ENCODE data around the gene USH2A.

Gene USH2A

DNA sequence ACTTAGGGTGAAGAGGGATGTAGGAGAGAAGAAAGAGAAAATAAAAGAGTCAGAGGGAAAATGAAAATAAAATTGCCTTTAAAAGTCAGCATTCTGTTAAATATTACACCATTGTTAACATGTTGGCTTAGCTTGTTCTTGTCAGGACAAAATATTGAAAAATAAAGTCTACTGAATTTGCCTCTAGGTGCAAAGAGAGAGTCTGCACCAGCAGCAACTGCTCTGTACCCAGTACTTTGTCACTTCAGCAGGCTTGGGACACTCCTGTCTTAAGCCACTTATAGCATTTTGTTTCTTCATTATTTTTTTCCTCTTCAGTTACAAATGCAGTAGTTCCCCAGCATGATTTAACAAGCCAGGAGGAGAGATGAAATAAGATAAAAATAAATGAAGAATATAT lies 11.0 kb upstream of the USH2A start:
- Mint-ChIP-seq H3K4me3 (no peak overlapping the region), H3K4me1 (ENCODE audit: low read depth) (no peaks in the 10 kb centered on the region), H3K36me3 (ENCODE audit: low read depth) (no peaks in the 10 kb centered on the region), H3K27ac (no peak overlapping the region), H3K27me3 (ENCODE audit: low read depth) (no peaks in the 10 kb centered on the region), H3K9me3 (peaks cover 3% of the 10 kb centered on the region)

DNA sequence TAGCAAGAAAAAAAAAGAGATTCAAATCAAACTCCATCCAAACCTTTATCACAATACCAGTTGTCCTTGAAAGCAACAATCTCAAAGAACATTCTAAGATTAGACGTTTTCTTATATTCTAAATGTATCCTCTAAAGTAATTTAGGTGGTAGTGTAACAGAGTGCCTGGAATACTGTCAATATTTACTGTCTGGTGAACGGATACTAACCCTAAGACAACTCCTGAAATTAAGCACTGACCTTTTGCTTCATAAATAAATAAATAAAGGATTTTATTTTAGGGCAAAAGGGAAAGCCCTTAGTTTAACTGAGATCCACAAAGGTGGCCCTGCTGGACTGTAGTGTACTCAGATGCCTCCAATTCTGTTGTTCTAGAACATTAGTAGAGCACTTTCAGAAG lies 9.9 kb upstream of the USH2A start:
- Mint-ChIP-seq H3K4me3 (no peak overlapping the region), H3K27ac (no peak overlapping the region), H3K36me3 (ENCODE audit: low read depth) (no peaks in the 10 kb centered on the region), H3K4me1 (ENCODE audit: low read depth) (no peaks in the 10 kb centered on the region), H3K27me3 (ENCODE audit: low read depth) (no peaks in the 10 kb centered on the region), H3K9me3 (peaks cover 3% of the 10 kb centered on the region)

DNA sequence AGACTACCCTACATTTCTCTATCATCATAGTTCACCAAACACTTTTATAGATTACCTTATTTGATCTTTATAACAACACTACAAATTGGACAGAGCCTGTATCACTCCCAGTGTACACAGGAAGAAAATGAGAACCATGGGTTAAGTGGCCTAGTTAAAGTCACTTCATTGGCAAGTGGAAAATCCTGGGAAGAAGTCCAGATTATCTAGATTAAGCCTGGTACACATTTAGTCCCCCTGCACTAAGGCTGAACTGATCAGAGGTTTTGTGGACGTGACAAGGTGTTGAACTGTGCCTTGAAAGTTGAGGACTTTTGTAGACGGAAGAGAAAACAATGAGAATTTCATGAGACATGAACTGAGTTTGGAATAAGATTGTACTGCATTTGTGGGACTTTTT lies 7.5 kb upstream of the USH2A start:
- H3K4me3 Mint-ChIP-seq: no peak overlapping the region
- H3K36me3 Mint-ChIP-seq (ENCODE audit: low read depth): no peaks in the 10 kb centered on the region
- H3K27ac Mint-ChIP-seq: no peak overlapping the region
- no peaks in the 10 kb centered on the region for H3K27me3 Mint-ChIP-seq (ENCODE audit: low read depth)
- H3K4me1 Mint-ChIP-seq (ENCODE audit: low read depth): no peaks in the 10 kb centered on the region
- peaks cover 3% of the 10 kb centered on the region for H3K9me3 Mint-ChIP-seq

DNA sequence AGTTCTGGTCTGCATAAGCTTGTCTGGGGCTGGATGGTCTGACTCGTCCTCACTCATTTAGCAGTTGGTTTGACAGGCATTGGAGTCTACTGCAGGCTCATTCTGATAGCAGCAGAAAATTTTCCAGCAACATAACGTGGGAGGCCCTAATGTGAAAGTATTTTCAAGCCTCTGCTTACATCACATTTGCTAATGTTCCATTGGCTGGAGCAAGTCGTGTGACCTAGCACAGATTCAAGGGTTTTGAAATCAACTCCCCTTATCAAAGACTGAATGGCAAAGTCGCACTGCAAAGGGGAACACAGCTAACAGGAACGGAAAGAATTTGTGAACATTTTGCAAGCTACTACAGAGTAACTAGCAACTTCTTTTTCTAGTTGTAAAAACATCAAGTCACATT lies 2.3 kb upstream of the USH2A start:
- H3K4me1 Mint-ChIP-seq (ENCODE audit: low read depth): no peaks in the 10 kb centered on the region
- H3K4me3 Mint-ChIP-seq: no peak overlapping the region
- H3K27me3 Mint-ChIP-seq (ENCODE audit: low read depth): no peaks in the 10 kb centered on the region
- no peak overlapping the region for H3K27ac Mint-ChIP-seq
- no peaks in the 10 kb centered on the region for H3K36me3 Mint-ChIP-seq (ENCODE audit: low read depth)
- H3K9me3 Mint-ChIP-seq: peaks cover 7% of the 10 kb centered on the region

DNA sequence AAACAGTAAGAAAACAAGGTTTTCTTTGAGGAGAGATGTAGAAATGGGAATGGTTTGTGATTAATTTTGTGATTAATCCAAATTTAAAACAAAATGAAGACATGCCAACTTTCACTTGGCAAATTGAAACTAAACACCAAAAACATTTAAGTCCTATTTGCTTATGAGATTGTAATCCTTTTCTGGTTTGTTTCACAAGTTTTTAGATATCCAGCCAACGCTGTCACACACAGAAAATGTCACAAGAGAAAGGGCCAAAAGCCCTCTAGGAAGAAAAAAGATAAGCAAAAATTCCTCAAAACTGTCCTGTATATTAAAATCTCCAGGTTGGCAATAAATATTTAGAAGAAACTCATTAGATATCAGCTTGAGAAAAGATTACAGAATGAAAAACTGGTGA lies 2.5 kb downstream of the USH2A start:
- no peak overlapping the region for H3K4me3 Mint-ChIP-seq
- H3K36me3 Mint-ChIP-seq (ENCODE audit: low read depth): no peaks in the 10 kb centered on the region
- H3K27ac Mint-ChIP-seq: no peak overlapping the region
- H3K9me3 Mint-ChIP-seq: peaks cover 4% of the 10 kb centered on the region
- no peaks in the 10 kb centered on the region for H3K27me3 Mint-ChIP-seq (ENCODE audit: low read depth)
- no peaks in the 10 kb centered on the region for H3K4me1 Mint-ChIP-seq (ENCODE audit: low read depth)

DNA sequence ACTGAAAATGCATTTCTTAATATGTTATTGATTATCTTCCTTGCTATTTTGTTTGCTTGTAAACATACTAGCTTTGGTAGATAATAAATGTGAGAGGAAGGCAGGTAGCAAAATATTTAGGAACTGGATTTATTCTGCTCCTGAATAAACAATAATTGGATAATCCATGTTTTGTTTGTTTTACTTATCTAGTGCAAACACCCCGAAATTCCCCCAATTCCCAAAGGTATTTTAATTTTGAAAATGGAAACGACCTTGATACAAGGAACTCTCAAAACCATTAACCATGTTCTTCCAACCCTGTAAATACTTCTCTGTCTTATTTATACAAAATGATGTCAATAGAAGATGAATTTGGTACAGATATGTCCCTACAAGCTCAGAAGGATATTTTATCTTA lies 3.0 kb downstream of the USH2A start:
- Mint-ChIP-seq H3K27me3 (ENCODE audit: low read depth) (no peaks in the 10 kb centered on the region), H3K27ac (no peak overlapping the region), H3K9me3 (peaks cover under 1% of the 10 kb centered on the region), H3K36me3 (ENCODE audit: low read depth) (no peaks in the 10 kb centered on the region), H3K4me3 (no peak overlapping the region), H3K4me1 (ENCODE audit: low read depth) (no peaks in the 10 kb centered on the region)

DNA sequence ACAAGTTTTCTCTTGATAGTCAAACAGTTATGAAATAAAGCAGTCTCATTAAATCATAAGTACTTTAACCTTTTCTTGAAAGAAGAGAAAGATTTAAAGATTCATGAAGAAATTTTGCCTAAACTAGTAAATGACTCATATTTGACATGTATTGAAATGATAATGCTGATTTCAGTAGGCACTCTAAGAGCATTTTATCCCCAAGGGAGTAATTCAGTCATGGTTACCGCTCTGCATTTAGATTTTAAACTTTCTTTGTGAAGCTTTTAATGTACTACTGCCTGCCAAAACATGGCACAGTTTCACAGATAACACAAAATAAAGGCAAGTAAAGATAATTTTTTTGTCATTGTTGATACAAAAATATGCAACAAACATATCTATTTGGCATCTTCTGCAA lies 6.8 kb downstream of the USH2A start:
- Mint-ChIP-seq H3K27ac (no peak overlapping the region), H3K4me3 (no peak overlapping the region), H3K4me1 (ENCODE audit: low read depth) (no peaks in the 10 kb centered on the region), H3K36me3 (ENCODE audit: low read depth) (no peaks in the 10 kb centered on the region), H3K9me3 (no peaks in the 10 kb centered on the region), H3K27me3 (ENCODE audit: low read depth) (no peaks in the 10 kb centered on the region)

DNA sequence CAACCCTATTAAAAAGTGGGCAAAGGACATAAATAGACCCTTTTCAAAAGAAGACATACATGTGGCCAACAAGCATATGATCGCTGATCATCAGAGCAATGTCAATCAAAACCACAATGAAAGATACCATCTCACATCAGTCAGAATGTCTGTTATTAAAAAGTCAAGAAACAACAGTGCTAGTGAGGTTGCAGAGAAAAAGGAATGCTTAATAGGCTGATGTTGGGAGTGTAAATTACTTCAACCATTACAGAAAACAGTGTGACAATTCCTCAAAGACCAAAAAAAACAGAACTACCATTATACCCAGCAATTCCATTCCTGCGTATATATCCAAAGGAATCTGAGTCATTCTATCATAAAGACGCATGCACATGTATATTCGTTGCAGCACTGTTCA lies 13.2 kb downstream of the USH2A start:
- Mint-ChIP-seq H3K9me3 (no peaks in the 10 kb centered on the region), H3K4me1 (ENCODE audit: low read depth) (no peaks in the 10 kb centered on the region), H3K27ac (no peak overlapping the region), H3K4me3 (no peak overlapping the region), H3K36me3 (ENCODE audit: low read depth) (no peaks in the 10 kb centered on the region), H3K27me3 (ENCODE audit: low read depth) (no peaks in the 10 kb centered on the region)

DNA sequence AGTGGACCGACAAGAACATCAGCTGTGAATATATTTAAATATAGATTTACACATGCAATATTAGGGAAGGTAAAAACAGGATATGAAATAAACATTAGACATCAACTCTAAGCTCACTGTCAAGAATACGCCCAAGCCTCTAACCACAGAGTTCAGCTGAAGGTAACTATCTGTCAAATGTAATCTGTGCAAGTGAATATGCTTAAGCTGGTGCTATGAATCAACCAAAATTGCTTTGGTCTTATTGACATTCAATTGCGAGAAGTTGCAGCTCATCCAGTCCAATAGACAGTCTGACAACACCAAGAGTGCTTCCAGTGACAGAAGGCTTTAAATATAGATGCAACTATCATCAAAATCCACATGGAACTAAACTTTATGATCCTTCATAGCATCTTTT lies 32.3 kb downstream of the USH2A start:
- H3K27me3 Mint-ChIP-seq (ENCODE audit: low read depth): no peaks in the 10 kb centered on the region
- no peaks in the 10 kb centered on the region for H3K9me3 Mint-ChIP-seq
- H3K4me3 Mint-ChIP-seq: no peak overlapping the region
- H3K4me1 Mint-ChIP-seq (ENCODE audit: low read depth): no peaks in the 10 kb centered on the region
- no peak overlapping the region for H3K27ac Mint-ChIP-seq
- no peaks in the 10 kb centered on the region for H3K36me3 Mint-ChIP-seq (ENCODE audit: low read depth)

DNA sequence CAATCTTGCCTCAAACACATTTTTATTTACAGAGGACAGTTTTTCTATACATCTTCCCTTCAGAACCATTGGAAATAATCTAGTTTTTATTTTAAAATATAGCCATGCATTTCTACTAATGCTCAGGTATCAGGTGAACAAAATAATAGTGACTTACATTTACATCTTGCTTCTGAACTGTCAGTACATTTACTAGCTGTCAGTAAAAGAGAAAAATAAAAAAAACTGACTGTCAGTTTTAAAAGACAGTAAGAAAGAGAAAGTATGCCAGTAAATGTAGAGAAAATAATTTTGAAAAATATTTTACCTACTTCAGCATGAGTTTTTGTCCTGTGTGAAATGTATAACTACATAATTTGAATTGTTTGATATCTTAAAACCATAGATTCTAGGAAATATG lies 33.5 kb downstream of the USH2A start:
- Mint-ChIP-seq H3K36me3 (ENCODE audit: low read depth) (no peaks in the 10 kb centered on the region), H3K4me1 (ENCODE audit: low read depth) (no peaks in the 10 kb centered on the region), H3K4me3 (no peak overlapping the region), H3K27ac (no peak overlapping the region), H3K9me3 (no peaks in the 10 kb centered on the region), H3K27me3 (ENCODE audit: low read depth) (no peaks in the 10 kb centered on the region)

DNA sequence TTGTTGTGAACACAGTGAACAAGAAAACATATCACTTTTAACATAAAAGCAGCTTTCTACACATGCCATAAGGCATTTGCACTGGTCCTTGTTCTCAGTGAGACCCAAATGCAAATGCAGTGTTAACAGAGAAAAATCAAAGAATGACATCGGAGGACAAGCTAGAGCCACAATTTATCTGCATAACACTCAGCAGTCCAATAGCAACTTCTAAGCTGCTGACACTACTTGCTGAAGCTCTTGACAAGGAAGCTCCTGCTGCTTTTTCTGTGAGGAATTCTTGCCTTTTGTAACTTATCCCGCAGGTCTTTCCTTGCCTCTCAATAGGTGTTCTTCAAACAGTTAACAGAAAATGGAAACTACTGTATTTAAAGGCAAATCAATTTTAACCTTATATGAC lies 34.7 kb downstream of the USH2A start:
- Mint-ChIP-seq H3K27ac (no peak overlapping the region), H3K9me3 (no peaks in the 10 kb centered on the region), H3K36me3 (ENCODE audit: low read depth) (no peaks in the 10 kb centered on the region), H3K4me1 (ENCODE audit: low read depth) (no peaks in the 10 kb centered on the region), H3K4me3 (no peak overlapping the region), H3K27me3 (ENCODE audit: low read depth) (no peaks in the 10 kb centered on the region)

DNA sequence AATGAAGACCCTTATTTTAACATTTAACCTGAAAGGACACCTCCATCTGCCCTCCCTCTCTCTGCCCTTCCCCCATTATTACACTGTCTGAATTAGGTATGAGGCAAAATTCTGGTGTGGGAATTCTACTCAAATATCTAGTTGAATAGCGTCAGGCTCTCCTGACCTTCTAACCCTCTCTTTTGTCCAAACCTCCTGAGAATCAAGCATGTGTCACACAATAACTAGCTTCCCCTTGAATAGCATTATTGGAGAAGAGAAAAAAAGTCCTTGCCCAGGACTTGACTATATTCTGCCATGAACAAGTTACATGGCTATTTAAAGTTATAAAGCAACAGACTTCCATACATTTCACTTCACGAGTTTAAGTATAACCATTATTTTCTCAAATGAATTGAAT lies 35.5 kb downstream of the USH2A start:
- H3K4me3 Mint-ChIP-seq: no peak overlapping the region
- H3K36me3 Mint-ChIP-seq (ENCODE audit: low read depth): no peaks in the 10 kb centered on the region
- H3K4me1 Mint-ChIP-seq (ENCODE audit: low read depth): no peaks in the 10 kb centered on the region
- H3K27me3 Mint-ChIP-seq (ENCODE audit: low read depth): no peaks in the 10 kb centered on the region
- H3K9me3 Mint-ChIP-seq: no peaks in the 10 kb centered on the region
- no peak overlapping the region for H3K27ac Mint-ChIP-seq

DNA sequence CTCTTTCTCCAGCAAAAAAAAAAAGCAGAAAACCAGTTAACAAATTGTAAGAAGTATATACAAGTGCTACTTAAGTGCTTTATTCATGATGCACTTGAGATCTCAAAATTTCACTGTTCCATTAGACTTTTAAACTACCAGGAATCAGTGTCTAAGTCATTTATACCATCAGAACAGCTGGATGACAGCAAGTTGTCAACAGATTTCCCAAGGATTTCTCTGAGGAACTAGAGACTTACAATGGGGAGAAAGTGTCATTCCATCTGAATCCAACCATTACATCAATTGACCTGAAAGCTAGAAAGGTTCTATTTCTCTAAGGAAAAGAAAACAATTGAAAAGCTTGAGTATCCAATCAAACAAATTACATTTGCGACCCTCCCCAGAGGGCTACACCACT lies 43.8 kb downstream of the USH2A start:
- H3K36me3 Mint-ChIP-seq (ENCODE audit: low read depth): no peaks in the 10 kb centered on the region
- no peaks in the 10 kb centered on the region for H3K27me3 Mint-ChIP-seq (ENCODE audit: low read depth)
- H3K27ac Mint-ChIP-seq: no peak overlapping the region
- peaks cover 7% of the 10 kb centered on the region for H3K9me3 Mint-ChIP-seq
- no peaks in the 10 kb centered on the region for H3K4me1 Mint-ChIP-seq (ENCODE audit: low read depth)
- no peak overlapping the region for H3K4me3 Mint-ChIP-seq

DNA sequence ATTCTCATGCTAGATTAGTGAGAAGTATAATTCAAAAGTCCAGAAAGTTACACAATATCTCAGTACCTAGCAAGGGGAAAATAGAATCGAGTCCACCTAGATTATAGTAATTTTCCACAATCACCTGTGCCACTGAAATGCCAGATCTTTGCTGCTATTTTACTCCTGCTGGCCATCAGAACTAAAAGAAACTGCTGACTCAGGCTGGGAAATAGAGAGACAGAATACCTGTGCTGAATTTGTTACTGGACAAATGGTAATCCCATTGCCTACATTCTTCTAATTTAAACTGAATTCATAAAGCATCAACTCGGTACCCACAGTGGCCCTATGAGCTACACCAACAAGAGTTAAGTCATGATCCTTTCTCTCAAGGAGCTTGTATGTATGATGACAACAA lies 55.0 kb downstream of the USH2A start:
- no peaks in the 10 kb centered on the region for H3K4me1 Mint-ChIP-seq (ENCODE audit: low read depth)
- no peak overlapping the region for H3K4me3 Mint-ChIP-seq
- no peaks in the 10 kb centered on the region for H3K27me3 Mint-ChIP-seq (ENCODE audit: low read depth)
- H3K9me3 Mint-ChIP-seq: peaks cover 4% of the 10 kb centered on the region
- H3K36me3 Mint-ChIP-seq (ENCODE audit: low read depth): no peaks in the 10 kb centered on the region
- no peak overlapping the region for H3K27ac Mint-ChIP-seq

DNA sequence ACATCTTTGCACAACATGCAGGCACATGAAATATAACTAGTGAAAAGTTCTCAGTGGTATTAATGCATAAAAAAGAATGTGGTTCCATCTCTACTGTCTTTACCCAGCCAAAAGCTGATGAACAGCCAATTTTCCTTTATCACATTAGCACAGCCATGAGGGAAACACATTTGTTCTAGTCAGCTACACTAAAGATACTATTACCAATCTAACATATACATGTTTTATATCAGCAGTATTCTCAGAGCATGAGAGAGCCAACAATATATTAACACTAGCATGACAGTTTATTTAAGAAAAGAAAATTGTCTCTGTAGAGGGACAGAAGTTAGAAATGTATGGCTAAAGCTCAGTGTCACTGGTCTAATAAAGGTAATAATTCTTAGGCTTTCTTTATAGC lies 56.3 kb downstream of the USH2A start:
- Mint-ChIP-seq H3K9me3 (peaks cover 4% of the 10 kb centered on the region), H3K27me3 (ENCODE audit: low read depth) (no peaks in the 10 kb centered on the region), H3K27ac (no peak overlapping the region), H3K36me3 (ENCODE audit: low read depth) (no peaks in the 10 kb centered on the region), H3K4me3 (no peak overlapping the region), H3K4me1 (ENCODE audit: low read depth) (no peaks in the 10 kb centered on the region)

DNA sequence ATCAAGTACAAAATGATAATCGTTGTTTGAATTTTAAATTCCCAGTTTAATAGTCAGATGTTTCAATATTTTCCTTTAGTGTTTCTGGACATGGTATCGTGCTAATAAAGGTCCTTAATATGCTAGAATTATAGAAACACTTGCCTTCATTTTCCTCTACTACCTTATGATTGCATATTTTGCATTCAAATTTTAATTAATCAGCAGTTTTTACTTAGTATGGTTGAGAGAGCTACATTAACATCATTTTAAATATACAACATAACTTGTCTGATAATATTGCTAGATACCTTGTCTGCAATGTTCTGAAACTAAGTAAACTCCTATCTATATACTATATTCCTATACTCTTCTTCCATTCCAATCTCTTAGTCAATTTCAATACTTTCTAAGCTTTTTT lies 66.3 kb downstream of the USH2A start:
- H3K4me1 Mint-ChIP-seq (ENCODE audit: low read depth): no peaks in the 10 kb centered on the region
- H3K27me3 Mint-ChIP-seq (ENCODE audit: low read depth): no peaks in the 10 kb centered on the region
- no peak overlapping the region for H3K27ac Mint-ChIP-seq
- H3K4me3 Mint-ChIP-seq: no peak overlapping the region
- no peaks in the 10 kb centered on the region for H3K36me3 Mint-ChIP-seq (ENCODE audit: low read depth)
- H3K9me3 Mint-ChIP-seq: peaks cover 3% of the 10 kb centered on the region

Data from T-helper 1 cell treated with Interleukin-12 subunit alpha and Interleukin-12 subunit beta and Interleukin-4 antibody, amounts not matched to agents 30 μg/mL and 1 μg/mL, for 36 hours (primary cell).